ENCODE results near the gene ARRDC1. TPM values are rescaled to one million over a fixed set of nuclear protein-coding genes. Genes with fewer than 3 reads are reported as not detected.

Gene ARRDC1
- total RNA-seq, 2 donors from 2014 or later: 78.1 to 93.6 TPM

GRCh38 chr9:137642118-137642601, 36.7 kb downstream of the ARRDC1 start:
- Histone ChIP-seq H3K9me3 (no peaks in the 10 kb centered on the region), H3K27me3 (no peaks in the 10 kb centered on the region), H3K4me1 (no peaks in the 10 kb centered on the region), H3K4me3 (no peak overlapping the region), H3K27ac (no peak overlapping the region), H3K36me3 (replicated peaks in 1 of 2; ENCODE audit: insufficient read depth in 1 of 2, low read depth in 2 of 2) (no peaks in the 10 kb centered on the region)
- intact Hi-C loops (cut with DNase I): no loop called here
- ATAC-seq (no peak), DNase-seq (no peak)
- 93 to 96% methylated on average over 10 of the region's 10 CpGs for WGBS, 2 donors
- TF ChIP-seq POLR2A (IDR thresholded peaks at IDR 0.05) (no peak), CTCF (IDR thresholded peaks at IDR 0.05) (no peak)

GRCh38 chr9:137642892-137643291, 37.4 kb downstream of the ARRDC1 start:
- 93 to 97% methylated on average over 5 of the region's 5 CpGs for WGBS, 2 donors
- ATAC-seq: no peak
- H3K4me3 ChIP-seq: no peak overlapping the region
- intact Hi-C loops (cut with DNase I): no loop called here
- H3K36me3 ChIP-seq (replicated peaks in 1 of 2; ENCODE audit: insufficient read depth in 1 of 2, low read depth in 2 of 2): no peaks in the 10 kb centered on the region
- TF ChIP-seq POLR2A (IDR thresholded peaks at IDR 0.05) (no peak), CTCF (IDR thresholded peaks at IDR 0.05) (no peak)
- no peak overlapping the region for H3K27ac ChIP-seq
- no peak for DNase-seq
- H3K4me1 ChIP-seq: no peaks in the 10 kb centered on the region
- no peaks in the 10 kb centered on the region for H3K9me3 ChIP-seq
- no peaks in the 10 kb centered on the region for H3K27me3 ChIP-seq

GRCh38 chr9:137643921-137644320, 38.4 kb downstream of the ARRDC1 start:
- no peaks in the 10 kb centered on the region for H3K27me3 ChIP-seq
- no peaks in the 10 kb centered on the region for H3K4me1 ChIP-seq
- ATAC-seq (no peak), DNase-seq (no peak)
- H3K4me3 ChIP-seq: no peak overlapping the region
- H3K9me3 ChIP-seq: no peaks in the 10 kb centered on the region
- no peak for TF ChIP-seq POLR2A (IDR thresholded peaks at IDR 0.05)
- TF ChIP-seq CTCF (IDR thresholded peaks at IDR 0.05): no peak
- 88 to 95% methylated on average over 14 of the region's 14 CpGs for WGBS, 2 donors
- intact Hi-C loops (cut with DNase I): no loop called here
- no peak overlapping the region for H3K27ac ChIP-seq
- H3K36me3 ChIP-seq (replicated peaks in 1 of 2; ENCODE audit: insufficient read depth in 1 of 2, low read depth in 2 of 2): no peaks in the 10 kb centered on the region

GRCh38 chr9:137645211-137645610, 39.7 kb downstream of the ARRDC1 start:
- Histone ChIP-seq H3K27ac (no peak overlapping the region), H3K27me3 (no peaks in the 10 kb centered on the region), H3K36me3 (replicated peaks in 1 of 2; ENCODE audit: insufficient read depth in 1 of 2, low read depth in 2 of 2) (no peaks in the 10 kb centered on the region), H3K4me1 (no peaks in the 10 kb centered on the region), H3K4me3 (no peak overlapping the region), H3K9me3 (no peaks in the 10 kb centered on the region)
- TF ChIP-seq POLR2A (IDR thresholded peaks at IDR 0.05) (no peak), CTCF (IDR thresholded peaks at IDR 0.05) (no peak)
- intact Hi-C loops (cut with DNase I): no loop called here
- ATAC-seq (no peak), DNase-seq (no peak)
- WGBS, 2 donors: 79 to 80% methylated on average over 5 of the region's 5 CpGs

- no peak overlapping the region for H3K4me3 ChIP-seq
- intact Hi-C loops (cut with DNase I): no loop called here
- H3K36me3 ChIP-seq (replicated peaks in 1 of 2; ENCODE audit: insufficient read depth in 1 of 2, low read depth in 2 of 2): no peaks in the 10 kb centered on the region
- H3K4me1 ChIP-seq: no peaks in the 10 kb centered on the region
- no peak for ATAC-seq
- H3K27ac ChIP-seq: no peak overlapping the region
- 84 to 93% methylated on average over 6 to 13 of the region's 13 CpGs for WGBS, 2 donors
- no peak for DNase-seq
- TF ChIP-seq POLR2A (IDR thresholded peaks at IDR 0.05): no peak
- TF ChIP-seq CTCF (IDR thresholded peaks at IDR 0.05): no peak
- no peaks in the 10 kb centered on the region for H3K27me3 ChIP-seq
- H3K9me3 ChIP-seq: no peaks in the 10 kb centered on the region
Measured at GRCh38 chr9:137646341-137646740, 40.9 kb downstream of the ARRDC1 start.
